GM12801 (cell line): ENCODE measurements around the gene DCLRE1A.

Experiments used
- CTCF ChIP-seq: IDR thresholded peaks from one replicate; pipeline ENCODE4 v1.5.1; 2011; ENCODE audit warnings: control low read depth; ENCODE audit not compliant: insufficient read length; ENCODE audit errors: extremely low read depth

The DCLRE1A gene

GRCh38 chr10:113856563-113856962 is 2.7 kb upstream of the DCLRE1A start:
- no peak for TF ChIP-seq CTCF

- no peak for TF ChIP-seq CTCF
These were observed 1.1 kb upstream of the DCLRE1A start for GRCh38 chr10:113854761-113855588.

GRCh38 chr10:113853578-113854012 is 287 bp downstream of the DCLRE1A start:
- no peak for TF ChIP-seq CTCF

- no peak for TF ChIP-seq CTCF
These were observed 3.9 kb downstream of the DCLRE1A start for GRCh38 chr10:113849946-113850345.

GRCh38 chr10:113849140-113849803 is 4.6 kb downstream of the DCLRE1A start:
- TF ChIP-seq CTCF = no peak

GRCh38 chr10:113846036-113846435 is 7.8 kb downstream of the DCLRE1A start:
- TF ChIP-seq CTCF = no peak

GRCh38 chr10:113843972-113844485 is 9.9 kb downstream of the DCLRE1A start:
- no peak for TF ChIP-seq CTCF
